IMR-90 (cell line): ENCODE results near the gene WDR91. TPM values are rescaled to one million over a fixed set of nuclear protein-coding genes. Genes with fewer than 3 reads are reported as not detected.
A peak's percentile ranks its signal among the peaks of the same experiment; 100 is the strongest.

Experiments
- ATAC-seq: fragments of 200-7000 bp; cut with Tn5 transposase; 2 replicates; pipeline ENCODE4 v1.9.1; 2020; ENCODE audit warnings: low read depth, mild to moderate bottlenecking, moderate library complexity
- BruUV-seq: library from RNA; stranded (reverse); fragments of 400-500 nt; replicated peaks from 2 replicates; lab custom pipeline; 2021; lab: Mats Ljungman, UMichigan
- CTCF ChIA-PET: fragments of 300-600 bp; formaldehyde crosslinking; extraction: SDS; loops from one replicate; lab custom pipeline; 2021; ENCODE audit warnings: antibody characterized with exemption; lab: Yijun Ruan, JAX
- POLR2A ChIA-PET: fragments of 300-600 bp; sonication (Branson Sonifier 250); formaldehyde crosslinking; loops from one replicate; lab custom pipeline; 2022; ENCODE audit warnings: antibody characterized with exemption; ENCODE audit not compliant: unreplicated experiment; lab: Charles Lee
- DNase-seq: peaks from one replicate; pipeline ENCODE4 v3.0.0; 2013
- H2AFZ ChIP-seq: replicated peaks from 2 replicates; pipeline ENCODE3; 2013; ENCODE audit warnings: low read length, mild to moderate bottlenecking; ENCODE audit not compliant: poor library complexity
- H2AK5ac ChIP-seq: 2 replicates; pipeline ENCODE4 v1.6.1; 2013; ENCODE audit warnings: low read depth, low read length, inconsistent platforms
- H2AK9ac ChIP-seq: replicated peaks from 2 replicates; pipeline ENCODE3; 2013; ENCODE audit warnings: mild to moderate bottlenecking, low read depth, low read length, moderate library complexity; ENCODE audit not compliant: poor library complexity
- H2BK120ac ChIP-seq: 2 replicates; pipeline ENCODE4 v1.6.1; 2013; ENCODE audit warnings: low read depth, low read length, inconsistent platforms
- H2BK15ac ChIP-seq: 3 replicates; pipeline ENCODE4 v1.6.1; 2013; ENCODE audit warnings: low read depth, low read length, inconsistent platforms
- H2BK20ac ChIP-seq: 2 replicates; pipeline ENCODE4 v1.6.1; 2013; ENCODE audit warnings: low read depth, mild to moderate bottlenecking, inconsistent platforms, low read length, moderate library complexity
- H2BK5ac ChIP-seq: 2 replicates; pipeline ENCODE4 v1.6.1; 2013; ENCODE audit warnings: mild to moderate bottlenecking, low read depth, low read length, inconsistent platforms; ENCODE audit not compliant: poor library complexity, severe bottlenecking
- H3K14ac ChIP-seq: replicated peaks from 2 replicates; pipeline ENCODE4 v1.6.1; 2013; ENCODE audit warnings: low read depth, low read length, inconsistent platforms
- H3K18ac ChIP-seq: 2 replicates; pipeline ENCODE4 v1.6.1; 2013; ENCODE audit warnings: low read depth, low read length, control low read depth
- H3K23ac ChIP-seq: 2 replicates; pipeline ENCODE4 v1.6.1; 2013; ENCODE audit warnings: low read depth, low read length, inconsistent platforms
- H3K27ac ChIP-seq: 2 replicates; pipeline ENCODE4 v1.5.1; 2013; ENCODE audit warnings: mild to moderate bottlenecking, control low read depth, low read length; ENCODE audit not compliant: insufficient read depth
- H3K27me3 ChIP-seq: 2 replicates; pipeline ENCODE4 v1.6.1; 2013; ENCODE audit warnings: low read length; ENCODE audit not compliant: control insufficient read depth, insufficient read depth
- H3K36me3 ChIP-seq: 2 replicates; pipeline ENCODE4 v1.6.1; 2013; ENCODE audit warnings: low read length, mixed read lengths; ENCODE audit not compliant: control insufficient read depth, insufficient read depth
- H3K4ac ChIP-seq: 2 replicates; pipeline ENCODE4 v1.6.1; 2013; ENCODE audit warnings: low read depth, low read length, inconsistent platforms
- H3K4me1 ChIP-seq: 2 replicates; pipeline ENCODE4 v1.6.1; 2013; ENCODE audit warnings: low read length, mixed read lengths; ENCODE audit not compliant: control insufficient read depth, insufficient read depth
- H3K4me2 ChIP-seq: 2 replicates; pipeline ENCODE4 v1.6.1; 2013; ENCODE audit warnings: low read depth, mild to moderate bottlenecking, control low read depth, low read length, moderate library complexity
- H3K4me3 ChIP-seq: 2 replicates; pipeline ENCODE4 v1.5.1; 2013; ENCODE audit warnings: low read depth, mild to moderate bottlenecking, control low read depth, low read length, moderate library complexity; ENCODE audit not compliant: insufficient read depth
- H3K56ac ChIP-seq: 2 replicates; pipeline ENCODE4 v1.6.1; 2013; ENCODE audit warnings: low read length, inconsistent platforms; ENCODE audit not compliant: insufficient read depth; ENCODE audit errors: extremely low read depth
- H3K79me1 ChIP-seq, 2 experiments: 2 replicates each; pipeline ENCODE4 v1.6.1; 2013; ENCODE audit warnings: low read length in 2 of 2, inconsistent platforms in 1 of 2, low read depth in 1 of 2
- H3K9ac ChIP-seq: 2 replicates; pipeline ENCODE4 v1.6.1; 2013; ENCODE audit warnings: low read depth, low read length, control low read depth
- H3K9me1 ChIP-seq: 2 replicates; pipeline ENCODE4 v1.6.1; 2013; ENCODE audit warnings: low read length, inconsistent platforms; ENCODE audit not compliant: insufficient read depth
- H3K9me3 ChIP-seq: 2 replicates; pipeline ENCODE4 v1.6.1; 2013; ENCODE audit warnings: low read length; ENCODE audit not compliant: control insufficient read depth, insufficient read depth
- H4K20me1 ChIP-seq: 2 replicates; pipeline ENCODE4 v1.6.1; 2013; ENCODE audit warnings: low read length, inconsistent platforms; ENCODE audit not compliant: insufficient read depth
- H4K5ac ChIP-seq: 2 replicates; pipeline ENCODE4 v1.6.1; 2013; ENCODE audit warnings: mild to moderate bottlenecking, low read depth, low read length, control low read depth
- H4K8ac ChIP-seq, 2 experiments: 2 replicates each; pipeline ENCODE4 v1.6.1; 2013; ENCODE audit warnings: low read depth in 2 of 2, low read length in 2 of 2, control low read depth in 1 of 2, inconsistent platforms in 1 of 2
- H4K91ac ChIP-seq: 2 replicates; pipeline ENCODE4 v1.6.1; 2013; ENCODE audit warnings: low read depth, low read length, inconsistent platforms; ENCODE audit not compliant: insufficient read depth
- BHLHE40 ChIP-seq: fragments of 150-350 bp; IDR thresholded peaks from 2 replicates; pipeline ENCODE4 v1.6.1; 2016; ENCODE audit warnings: mild to moderate bottlenecking, low read depth, low read length
- CEBPB ChIP-seq: IDR thresholded peaks from 2 replicates; pipeline ENCODE4 v1.6.1; 2012; ENCODE audit warnings: low read depth, low read length, improper control_type of control experiment
- CTCF ChIP-seq: conservative IDR thresholded peaks from 2 replicates; pipeline ENCODE4 v1.5.1; 2012; ENCODE audit warnings: mild to moderate bottlenecking, low read depth, low read length, improper control_type of control experiment
- ELK1 ChIP-seq: fragments of 150-350 bp; IDR thresholded peaks from 2 replicates; pipeline ENCODE4 v1.6.1; 2016; ENCODE audit warnings: low read depth, mild to moderate bottlenecking, low read length, moderate library complexity, borderline replicate concordance
- MAFK ChIP-seq: IDR thresholded peaks from 2 replicates; pipeline ENCODE4 v1.6.1; 2012; ENCODE audit warnings: low read depth, low read length, improper control_type of control experiment
- MXI1 ChIP-seq: IDR thresholded peaks from 2 replicates; pipeline ENCODE4 v1.6.1; 2012; ENCODE audit warnings: low read depth, mild to moderate bottlenecking, low read length, moderate library complexity, borderline replicate concordance
- NFE2L2 ChIP-seq: fragments of 150-350 bp; IDR thresholded peaks from 2 replicates; pipeline ENCODE4 v1.6.1; 2016; ENCODE audit warnings: low read depth, mild to moderate bottlenecking, low read length
- POLR2A ChIP-seq: IDR thresholded peaks from 2 replicates; pipeline ENCODE4 v1.6.1; 2012; ENCODE audit warnings: mild to moderate bottlenecking, low read depth, low read length
- RCOR1 ChIP-seq: IDR thresholded peaks from 2 replicates; pipeline ENCODE4 v1.6.1; 2012; ENCODE audit warnings: mild to moderate bottlenecking, low read length, improper control_type of control experiment; ENCODE audit not compliant: insufficient replicate concordance
- USF2 ChIP-seq: fragments of 150-350 bp; IDR thresholded peaks from 2 replicates; pipeline ENCODE4 v1.6.1; 2017; ENCODE audit warnings: mild to moderate bottlenecking, antibody characterized with exemption, low read length, low read depth
- WGBS, 2 experiments: methylation state at CpG; one replicate each; pipeline versions ENCODE4 v1.1.5 to v1.1.7; 2013; ENCODE audit warnings: missing lambda C conversion rate in 2 of 2; ENCODE audit not compliant: insufficient read length in 1 of 2; ENCODE audit errors: extremely low coverage in 2 of 2; 5-methylcytosine and 5-hydroxymethylcytosine counted together
- dilution Hi-C: fragments of 300-500 bp; cut with HindIII; formaldehyde crosslinking; loops from one replicate; pipeline ENCODE4 v1.14.3; 2018; ENCODE audit warnings: low sequenced_read_pairs; ENCODE audit not compliant: unreplicated experiment
- in situ Hi-C: fragments of 300-500 bp; cut with MboI; formaldehyde crosslinking; loops from 3 replicates; pipeline ENCODE4 v1.14.3; 2019; ENCODE audit warnings: low sequenced_read_pairs, inconsistent platforms, mixed read lengths
- intact Hi-C: fragments of 100-400 bp; cut with micrococcal nuclease; formaldehyde crosslinking; loops from 2 replicates; pipeline ENCODE4 v1.10.0; 2022
- polyA plus RNA-seq, 3 experiments: library from polyadenylated mRNA; depleted of rRNA; stranded (reverse); fragments of >200 nt; gene quantifications; 2 replicates each; pipeline ENCODE4 v1.2.3, GENCODE V29; 2012; ENCODE audit warnings: low replicate concordance in 1 of 3
- total RNA-seq: library from RNA; depleted of rRNA; stranded (reverse); fragments of >200 nt; gene quantifications from 2 replicates; pipeline ENCODE4 v1.2.3, GENCODE V29; 2012

Gene WDR91
- total and polyA plus RNA-seq, 2 of the 4 experiments (the other 2 are of a cell fraction) = 5.2 to 10.3 TPM

GRCh38 chr7:135169141-135169963 lies 42.0 kb downstream of the WDR91 start:
- dilution Hi-C loops = no loop called here
- H4K8ac ChIP-seq = peak overlapping the region; percentile 75 to 84; a peak in 3 of 4 replicates
- peak overlapping the region; percentile 80 for H3K4me2 ChIP-seq
- DNase-seq (peak; percentile 59), ATAC-seq (no peak)
- H4K20me1 ChIP-seq = 0 out of 2 replicates have a peak, but pooled peaks cover 4% of the 10 kb centered on the region
- H2BK5ac ChIP-seq = peak overlapping the region; percentile 64
- in situ Hi-C loops = loop anchor here (10.0 kb wide), 2 partner anchors 185 to 485 kb away; partner anchors contain the start of gene AGBL3
- H3K27me3 ChIP-seq = no peaks in the 10 kb centered on the region
- peak overlapping the region; percentile 81 for H2AK9ac ChIP-seq
- peak overlapping the region; percentile 96 for H3K27ac ChIP-seq
- TF ChIP-seq RCOR1 (no peak), POLR2A (no peak), MAFK (peak; percentile 48), USF2 (no peak), ELK1 (no peak), BHLHE40 (no peak), NFE2L2 (no peak), CTCF (peak; percentile 34), CEBPB (0 out of 2 replicates have a peak, but pooled peaks have one; percentile 13), MXI1 (no peak)
- H2BK120ac ChIP-seq = no peak overlapping the region
- H4K91ac ChIP-seq = peak overlapping the region; percentile 55; the same call in 1 of the 2 replicates
- intact Hi-C loops = no loop called here
- H2BK15ac ChIP-seq = no peak overlapping the region
- no peak overlapping the region for H3K18ac ChIP-seq
- H4K5ac ChIP-seq = peak overlapping the region; percentile 72
- H3K14ac ChIP-seq = 0 out of 2 replicates have a peak overlapping the region, but pooled peaks have one; percentile 73
- H2BK20ac ChIP-seq = no peak overlapping the region
- peak overlapping the region; percentile 85 for H2AFZ ChIP-seq
- ChIA-PET POLR2A (interaction anchor here (0.6 kb wide), 1 partner anchor 488 kb away, joined by 3 read pairs; no protein-coding TSS in a partner anchor), CTCF (interaction anchor here (3.7 kb wide), 1 partner anchor 183 kb away, joined by 17 read pairs; the partner anchor contains the start of gene AGBL3)
- peak overlapping the region; percentile 86 for H3K9ac ChIP-seq
- H3K9me3 ChIP-seq = no peaks in the 10 kb centered on the region
- peaks cover 12% of the 10 kb centered on the region for H3K4me1 ChIP-seq
- H3K23ac ChIP-seq = peak overlapping the region; percentile 15
- peak overlapping the region; percentile 85 for H3K4ac ChIP-seq
- peaks cover 30 to 52% of the 10 kb centered on the region in 2 experiments for H3K79me1 ChIP-seq
- H3K36me3 ChIP-seq = peaks cover 39% of the 10 kb centered on the region
- H3K56ac ChIP-seq = peak overlapping the region; percentile 79; the same call in 1 of the 2 replicates
- peaks cover 20% of the 10 kb centered on the region for H3K9me1 ChIP-seq
- peak overlapping the region; percentile 91 for H3K4me3 ChIP-seq
- H2AK5ac ChIP-seq = peak overlapping the region; percentile 9; the same call in 1 of the 2 replicates
- 61% methylated on average over 9 of the region's 11 CpGs; no CpG with 5 or more reads in 1 of the 2 experiments for WGBS, 2 experiments
- no TSS peak for BruUV-seq
